HG02610 (cell line): ENCODE data around the gene CELA2A.
"Not testable (repeated sequence)": the region's sequence is repeated elsewhere in the genome, so short reads cannot be mapped to it uniquely, and the experiment has no call there.

Experiments
- ATAC-seq: cut with Tn5 transposase; IDR thresholded peaks from one replicate; pipeline ENCODE4 v1.9.1; 2021; ENCODE audit warnings: mild to moderate bottlenecking, moderate library complexity; ENCODE audit not compliant: unreplicated experiment

CELA2A gene

DNA sequence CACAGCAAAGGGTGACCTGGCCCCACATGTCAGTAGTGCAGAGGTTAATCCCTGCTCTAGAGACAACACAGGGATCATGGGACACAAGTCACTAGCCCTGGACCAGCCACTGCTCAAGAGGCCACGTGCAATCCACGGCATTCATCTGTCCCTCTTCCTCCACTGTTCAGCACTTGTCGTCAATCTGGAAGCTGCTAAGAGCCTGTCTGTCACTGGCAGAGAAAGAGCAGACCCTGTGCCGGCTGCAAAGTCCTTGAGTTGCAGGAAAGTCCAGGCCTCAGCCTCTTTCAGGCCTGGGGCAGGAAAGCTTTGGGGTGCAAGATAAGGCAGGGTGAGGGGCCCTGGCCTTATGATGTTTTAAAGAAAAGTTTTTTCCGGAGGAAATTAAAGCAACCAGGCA lies 36.1 kb downstream of the CELA2A start:
- no peak for ATAC-seq

DNA sequence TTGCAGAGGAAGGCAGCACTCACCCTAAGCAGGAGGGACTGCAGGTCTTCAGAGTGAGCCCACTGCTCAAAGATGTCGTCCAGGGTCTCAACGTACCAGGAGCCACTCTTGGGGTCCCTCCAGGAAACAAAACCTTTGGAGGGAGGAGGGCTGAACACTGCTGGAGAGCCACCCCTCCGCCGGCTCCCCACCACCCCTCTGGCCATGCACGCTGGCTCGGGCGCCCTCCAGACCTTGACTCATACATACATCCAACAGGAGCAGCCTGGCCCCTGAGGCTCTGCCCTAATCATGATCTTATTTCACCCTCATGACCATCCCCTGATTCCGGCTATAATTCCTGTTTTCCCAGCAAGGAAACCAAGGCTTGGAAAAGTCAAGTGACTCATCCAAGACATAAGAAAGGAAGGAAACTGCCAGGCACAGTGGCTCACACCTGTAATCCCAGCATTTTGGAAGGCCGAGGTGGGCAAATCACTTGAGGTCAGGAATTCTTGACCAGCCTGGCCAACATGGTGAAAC lies 37.4 kb downstream of the CELA2A start:
- ATAC-seq = no peak

DNA sequence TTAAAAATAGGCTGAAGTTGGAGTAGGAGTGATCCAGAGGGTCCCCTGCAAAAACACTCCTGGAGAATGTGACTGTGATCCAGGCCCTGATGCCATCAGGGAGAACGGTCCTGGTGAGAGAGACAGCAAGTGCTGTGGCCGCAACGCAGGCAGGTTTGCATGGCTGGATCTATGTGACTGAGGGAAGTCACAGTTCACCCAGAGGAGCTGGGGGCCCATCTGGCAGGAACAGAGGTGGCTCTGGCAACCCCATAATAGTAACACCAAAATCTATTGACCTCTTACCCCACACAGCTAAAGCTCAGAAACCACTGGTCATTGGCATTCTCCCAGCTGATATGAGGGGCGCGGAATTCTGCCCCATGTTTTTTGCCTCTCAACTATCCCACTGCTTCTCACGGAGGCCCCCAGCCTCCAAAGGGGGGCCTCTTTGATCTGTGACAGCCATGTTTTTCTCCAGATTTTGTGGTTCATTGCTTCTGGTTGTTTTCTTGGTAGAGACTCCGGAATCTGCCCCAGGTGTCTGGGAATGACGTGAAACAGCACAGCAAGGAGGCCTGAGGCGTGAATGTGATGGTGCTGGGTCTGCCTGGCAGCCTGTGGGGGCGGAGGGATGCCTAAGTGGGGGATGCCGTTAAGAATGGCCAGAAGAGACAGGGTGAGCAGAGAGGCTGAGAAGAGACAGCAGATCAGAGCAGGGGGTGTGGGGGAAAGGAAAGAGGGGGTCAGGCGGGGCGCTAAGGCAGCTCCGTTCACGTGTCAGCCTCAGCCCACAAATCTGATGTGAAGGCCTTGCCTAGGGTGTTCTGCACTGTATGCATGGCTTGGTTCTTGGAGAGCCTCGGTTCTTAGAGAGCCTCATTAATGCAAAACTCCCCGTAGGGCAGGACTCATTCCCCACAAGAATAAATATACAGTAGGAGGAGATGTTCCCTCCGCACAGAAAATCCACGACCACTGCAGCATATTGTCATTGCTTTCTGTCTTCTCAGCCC lies 43.9 kb downstream of the CELA2A start:
- no peak for ATAC-seq

DNA sequence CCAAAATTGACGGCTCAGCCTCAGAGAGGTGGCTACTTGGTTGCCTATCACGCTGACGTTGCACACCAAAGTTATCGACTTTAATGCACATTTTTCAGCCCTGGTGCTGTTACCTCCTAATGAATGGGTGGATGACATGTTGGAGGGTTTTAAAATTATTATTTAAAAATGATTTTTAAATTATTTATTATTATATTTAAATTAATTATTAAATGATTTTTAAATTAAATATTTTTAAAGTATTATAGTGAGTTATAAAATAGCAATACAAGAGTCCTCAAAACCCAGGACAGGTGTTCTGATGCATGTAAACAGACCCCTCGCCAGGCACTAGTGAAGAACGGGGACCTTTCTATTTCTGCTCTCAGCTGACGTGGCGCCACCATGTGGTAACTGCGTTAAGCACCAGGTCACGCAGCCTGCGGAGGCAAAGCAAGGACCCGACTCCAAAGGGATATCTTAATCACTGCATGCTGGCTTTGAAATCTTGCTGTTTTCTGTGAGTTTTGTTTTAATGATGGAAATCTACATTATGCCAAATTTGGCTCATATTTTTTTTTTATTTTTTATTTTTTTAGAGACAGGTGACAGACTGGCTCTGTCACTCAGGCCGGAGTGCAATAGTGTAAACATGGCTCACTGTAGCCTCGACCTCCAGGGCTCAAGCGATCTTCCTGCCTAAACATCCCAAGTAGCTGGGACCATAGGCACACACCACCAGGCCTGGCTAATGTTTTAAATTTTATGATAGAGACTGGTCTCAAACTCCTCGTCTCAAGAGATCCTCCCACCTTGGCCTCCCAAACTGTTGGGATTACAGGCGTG lies 44.9 kb downstream of the CELA2A start:
- ATAC-seq = no peak

DNA sequence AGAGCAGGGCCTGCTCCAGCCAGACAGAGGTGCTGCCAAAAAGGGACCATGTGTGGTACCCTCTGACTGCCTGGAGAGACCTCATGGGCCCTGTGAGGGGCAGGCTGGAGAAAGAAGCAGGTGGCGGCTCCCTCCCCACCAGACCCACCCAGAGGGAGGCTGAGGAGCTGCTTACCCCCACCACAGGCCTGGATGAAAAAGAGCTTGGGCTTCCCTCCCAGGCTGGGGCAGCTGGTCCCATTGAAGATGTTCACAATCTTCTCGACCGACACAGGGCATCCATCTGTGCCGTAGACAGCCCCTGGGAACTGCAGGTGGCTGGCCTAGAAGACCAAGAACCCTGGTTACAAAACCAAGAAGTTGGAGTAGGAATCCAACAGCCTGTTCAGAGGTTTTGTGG lies 47.9 kb downstream of the CELA2A start:
- no peak for ATAC-seq

DNA sequence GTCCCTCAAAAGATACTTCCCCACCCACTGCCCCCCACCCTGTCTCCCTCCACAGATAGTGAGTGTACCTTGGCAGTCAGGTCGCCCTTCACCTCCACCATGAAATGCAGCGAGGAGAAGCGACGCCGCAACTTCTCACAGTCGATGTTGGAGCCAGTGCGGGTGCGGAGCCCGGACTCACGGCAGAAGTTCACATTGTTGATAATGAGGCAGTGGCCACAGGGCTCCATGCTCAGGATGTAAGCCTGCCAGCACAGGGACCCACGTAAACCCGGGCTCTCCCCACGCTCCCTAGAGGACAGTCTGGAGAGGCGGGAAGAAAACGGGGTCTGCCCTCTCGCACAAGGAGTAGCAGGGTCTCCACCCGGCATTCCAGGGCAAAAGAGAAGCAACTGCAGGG lies 50.3 kb downstream of the CELA2A start:
- no peak for ATAC-seq

DNA sequence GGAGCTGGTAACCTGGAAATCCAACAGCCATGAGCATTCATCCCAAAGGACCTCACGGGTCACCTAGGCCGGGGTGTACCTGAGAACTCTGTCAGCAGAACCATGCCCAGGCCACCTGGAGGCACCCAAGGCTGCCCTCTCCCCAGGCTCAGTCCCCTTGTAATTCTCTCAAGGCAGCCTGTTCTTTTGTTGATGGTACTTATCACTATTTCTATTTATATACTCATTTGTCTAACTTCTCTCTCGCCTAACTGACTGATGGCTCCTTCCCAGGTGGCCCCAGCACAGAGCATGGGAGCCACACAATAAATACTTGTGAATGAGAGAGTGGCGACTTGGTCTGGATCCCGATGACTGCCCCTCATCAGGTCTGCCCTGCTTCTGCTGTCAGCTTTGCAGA lies 50.7 kb downstream of the CELA2A start:
- no peak for ATAC-seq

DNA sequence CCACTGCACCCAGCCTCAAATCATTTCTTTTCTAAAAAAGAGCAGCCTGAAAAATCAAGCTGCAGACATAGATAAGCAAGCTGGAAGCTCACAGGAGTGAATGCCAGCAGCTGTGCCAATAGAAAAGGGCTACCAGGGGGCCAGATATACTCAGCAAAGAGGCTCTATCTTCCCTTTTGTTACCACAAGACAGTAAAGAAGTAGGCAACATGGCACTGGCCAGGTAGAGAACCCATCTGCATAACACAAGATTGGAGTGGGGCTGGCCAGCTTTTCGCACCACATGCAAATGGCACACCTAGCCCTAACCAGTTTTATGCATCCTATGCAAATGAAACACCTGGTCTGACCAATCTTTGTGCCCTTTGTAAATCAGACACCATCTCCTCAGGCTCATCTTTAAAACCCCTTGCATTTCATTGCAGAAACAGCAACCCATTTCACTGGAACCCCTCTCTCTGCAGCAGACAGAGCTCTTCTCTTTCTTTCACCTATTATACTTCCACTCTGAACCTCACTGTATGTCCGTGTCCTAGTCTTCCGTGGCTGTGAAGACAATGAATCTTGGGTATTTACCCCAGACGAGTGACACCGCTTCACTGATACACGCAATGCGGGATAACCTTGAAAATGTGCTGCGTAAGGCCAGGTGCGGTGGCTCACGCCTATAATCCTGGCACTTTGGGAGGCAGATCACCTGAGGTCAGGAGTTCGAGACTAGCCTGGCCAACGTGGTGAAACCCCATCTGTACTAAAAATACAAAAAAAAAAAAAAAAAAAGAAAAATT lies 52.4 kb downstream of the CELA2A start:
- ATAC-seq = no peak

DNA sequence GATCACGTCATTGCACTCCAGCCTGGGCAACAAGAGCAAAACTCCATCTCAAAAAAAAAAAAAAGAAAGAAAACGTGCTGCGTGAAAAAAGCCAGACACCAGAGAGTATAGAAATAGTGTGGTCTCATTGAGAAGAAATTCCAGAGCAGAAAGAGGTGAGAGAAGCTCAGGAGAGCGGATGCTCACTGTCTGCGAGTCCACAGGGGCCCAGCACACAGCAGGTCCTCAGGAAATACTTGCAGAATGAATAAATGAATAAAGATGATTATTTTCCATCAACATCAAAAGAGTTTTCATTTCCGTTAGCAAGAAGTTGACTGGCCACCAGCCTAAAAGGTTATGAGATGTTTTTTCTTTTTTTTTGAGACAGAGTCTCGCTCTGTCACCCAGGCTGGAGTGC lies 53.1 kb downstream of the CELA2A start:
- ATAC-seq = no peak

DNA sequence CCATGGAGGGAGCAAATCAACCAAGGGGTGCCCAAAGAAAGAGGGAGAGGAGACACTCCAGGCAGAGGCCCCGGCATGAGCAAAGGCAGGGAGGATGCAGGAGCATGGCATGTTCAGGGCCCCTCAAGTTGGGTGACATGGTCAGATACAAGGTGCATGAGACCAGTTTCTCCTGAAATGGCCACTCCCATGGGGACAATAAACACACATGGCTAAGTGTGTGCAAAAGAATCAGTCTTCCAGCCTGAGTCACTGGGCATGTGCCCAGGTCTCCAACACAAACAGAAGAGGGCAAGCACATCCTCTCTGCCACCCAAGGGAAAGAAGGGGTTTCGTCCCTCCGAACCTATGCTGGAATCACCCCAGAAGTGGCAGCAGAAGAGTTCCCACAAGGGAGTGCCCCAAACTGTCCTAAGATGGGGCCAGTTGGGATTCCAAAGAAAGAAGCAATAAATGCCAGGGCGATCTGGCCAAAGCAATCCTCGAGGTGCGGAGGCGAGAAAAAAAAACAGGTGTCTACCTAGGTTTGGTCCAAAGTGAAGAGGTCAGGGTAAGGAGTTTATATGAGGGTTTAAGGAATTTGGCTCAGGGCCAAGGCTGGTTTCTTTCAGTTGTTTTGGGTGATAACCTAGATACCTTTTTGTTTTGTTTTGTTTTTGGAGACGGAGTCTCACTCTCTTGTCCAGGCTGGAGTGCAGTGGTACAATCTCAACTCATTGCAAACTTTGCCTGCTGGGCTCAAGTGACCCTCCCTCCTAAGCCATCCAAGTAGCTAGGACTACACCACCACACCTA lies 54.3 kb downstream of the CELA2A start:
- no peak for ATAC-seq

DNA sequence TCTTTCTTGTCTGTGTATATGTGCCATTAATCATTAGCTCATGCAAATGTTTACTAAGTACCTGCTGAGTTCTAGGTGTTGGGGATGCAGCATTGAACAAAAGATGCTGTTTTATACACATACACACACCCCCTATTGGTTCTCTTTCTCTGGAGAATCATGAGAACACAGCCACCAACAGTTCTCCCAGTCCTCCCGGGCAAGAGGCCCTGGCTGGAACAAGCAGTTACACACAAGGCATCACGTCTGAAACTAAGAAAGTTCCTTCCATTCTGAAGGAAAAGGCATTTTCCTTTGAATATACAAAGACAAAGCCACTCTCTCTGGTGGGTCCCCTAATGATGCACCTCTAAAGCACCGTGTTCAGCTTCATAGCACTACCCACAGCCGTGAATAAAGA lies 56.7 kb downstream of the CELA2A start:
- no peak for ATAC-seq

DNA sequence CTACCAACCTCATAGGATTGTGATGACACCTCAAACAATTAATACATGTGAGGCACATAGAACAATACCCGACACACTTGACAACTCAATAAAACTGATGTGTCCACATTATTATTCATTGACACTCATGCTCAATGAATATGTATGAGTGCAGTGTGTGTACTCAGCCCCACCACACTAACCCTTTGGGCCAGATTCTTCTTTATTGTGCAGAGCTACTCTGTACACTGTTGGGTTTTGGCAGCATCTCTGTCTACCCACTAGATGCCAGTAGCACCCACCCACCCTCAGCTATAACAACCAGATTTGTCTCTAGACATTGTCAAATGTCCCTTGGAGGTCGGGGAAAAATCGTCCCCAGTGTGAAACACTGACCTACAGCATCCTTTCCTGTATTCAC lies 57.4 kb downstream of the CELA2A start:
- no peak for ATAC-seq

DNA sequence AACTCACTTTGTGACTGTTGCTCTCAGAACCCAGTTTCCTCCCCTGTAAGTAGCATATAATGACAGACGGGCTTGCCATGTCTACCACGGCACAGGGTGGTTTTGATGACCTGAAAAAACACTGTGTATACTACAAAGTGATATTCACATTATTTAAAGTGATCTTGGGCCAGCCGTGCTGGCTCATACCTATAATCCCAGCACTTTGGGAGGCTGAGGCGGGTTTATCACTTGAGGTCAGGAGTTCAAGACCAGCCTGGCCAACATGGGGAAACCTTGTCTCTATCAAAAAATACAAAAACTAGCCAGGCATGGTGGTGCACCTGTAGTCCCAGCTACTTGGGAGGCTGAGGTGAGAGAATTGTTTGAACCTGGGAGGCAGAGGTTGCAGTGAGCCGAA lies 58.0 kb downstream of the CELA2A start:
- ATAC-seq = not testable (repeated sequence)

DNA sequence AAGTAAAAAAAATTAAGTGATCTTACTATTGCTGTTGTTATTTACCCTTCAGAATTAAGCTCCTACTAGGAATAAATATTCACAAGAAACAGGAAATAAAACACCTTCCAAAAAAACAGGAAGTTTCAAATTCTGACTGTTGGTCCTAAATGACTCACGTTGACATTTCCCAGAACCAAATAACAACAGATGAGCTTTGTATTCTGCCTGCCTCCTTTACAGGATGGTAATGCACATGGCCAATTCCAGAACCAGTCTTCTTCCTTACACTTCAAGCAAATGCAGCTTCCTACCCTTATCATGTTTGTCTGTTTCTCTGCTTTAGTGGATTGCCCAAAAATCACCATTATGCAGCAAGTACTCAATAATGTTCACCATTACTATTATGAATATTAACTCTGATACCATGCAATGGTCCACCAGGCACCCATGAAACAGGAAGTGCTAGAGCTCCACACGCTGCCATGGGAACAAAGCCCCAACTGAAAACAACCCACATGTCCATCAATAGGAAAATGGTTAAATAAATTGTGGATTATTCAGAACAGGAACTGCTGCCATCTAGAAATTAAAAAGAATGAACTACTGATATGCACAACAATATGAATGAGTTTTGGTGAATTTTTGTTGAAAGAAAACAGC lies 58.6 kb downstream of the CELA2A start:
- no peak for ATAC-seq

DNA sequence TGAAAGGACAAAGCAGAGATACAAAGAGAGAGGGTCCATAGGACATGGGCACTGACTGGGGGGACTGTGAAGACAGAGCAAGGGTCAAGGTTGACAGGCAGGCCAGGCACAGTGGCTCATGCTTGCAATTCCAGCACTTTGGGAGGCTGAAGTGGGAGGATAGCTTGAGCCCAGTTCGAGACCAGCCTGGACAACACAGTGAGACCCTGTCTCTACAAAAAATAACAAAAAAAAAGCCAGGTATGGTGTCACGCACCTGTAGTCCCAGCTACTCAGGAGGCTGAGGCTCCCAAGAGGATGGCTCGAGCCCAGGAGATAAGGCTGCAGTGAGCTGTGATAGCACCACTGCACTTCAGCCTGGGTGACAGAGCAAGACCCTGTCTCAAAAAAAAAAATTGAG lies 63.1 kb downstream of the CELA2A start:
- no peak for ATAC-seq

DNA sequence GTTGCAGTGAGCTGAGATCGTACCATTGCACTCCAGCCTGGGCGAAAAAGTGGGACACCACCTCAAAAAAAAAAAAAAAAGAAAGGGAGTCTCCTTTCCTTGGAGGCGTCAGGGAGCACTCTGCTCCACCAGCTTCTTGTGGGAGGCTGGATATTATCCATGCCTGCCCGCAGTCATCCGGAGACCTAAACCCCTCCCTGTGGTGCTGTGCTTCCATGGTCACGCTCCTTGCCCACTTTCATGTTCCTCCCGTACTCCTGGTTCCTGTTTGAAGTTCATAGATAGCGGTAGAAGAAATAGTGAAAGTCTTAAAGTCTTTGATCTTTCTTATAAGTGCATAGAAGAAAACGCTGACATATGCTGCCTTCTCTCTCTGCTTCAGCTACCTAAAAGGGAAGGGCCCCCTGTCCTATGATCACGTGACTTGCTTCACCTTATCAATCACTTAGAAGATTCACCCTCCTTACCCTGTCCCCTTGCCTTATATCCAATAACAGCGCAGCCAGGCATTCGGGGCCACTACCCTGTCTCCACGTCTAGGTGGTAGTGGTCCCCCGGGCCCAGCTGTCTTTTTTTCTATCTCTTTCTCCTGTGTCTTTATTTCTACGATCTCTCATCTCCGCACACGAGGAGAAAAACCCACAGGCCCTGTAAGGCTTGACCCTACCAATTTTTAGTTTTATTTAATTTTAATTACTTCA lies 64.8 kb downstream of the CELA2A start:
- not testable (repeated sequence) for ATAC-seq
